B cell (primary cell): ENCODE measurements around the gene NHLRC1.

ENCODE experiments used
- CTCF ChIP-seq: fragments of 200-600 bp; IDR thresholded peaks from one replicate; pipeline ENCODE4 v1.8.0; 2022; ENCODE audit warnings: antibody characterized with exemption, mild to moderate bottlenecking
- EZH2 ChIP-seq: IDR thresholded peaks from 2 replicates; pipeline ENCODE4 v1.6.1; 2012; ENCODE audit warnings: borderline replicate concordance, low read depth, mild to moderate bottlenecking, moderate library complexity, low read length; ENCODE audit not compliant: insufficient read depth, poor library complexity, severe bottlenecking

GRCh38 chr6:18160911-18161310 lies 38.4 kb upstream of the NHLRC1 start:
- no peak for TF ChIP-seq CTCF
- no peak for TF ChIP-seq EZH2
